EH (cell line): ENCODE data around the gene UBFD1.
"Not testable (repeated sequence)": the region's sequence is repeated elsewhere in the genome, so short reads cannot be mapped to it uniquely, and the experiment has no call there.

Experiments
- DNase-seq: peaks from one replicate; pipeline ENCODE4 v3.0.0-alpha.2; 2015; ENCODE audit warnings: low read depth

Gene UBFD1

GRCh38 chr16:23527961-23528643, 29.4 kb upstream of the UBFD1 start:
- no peak for DNase-seq

- DNase-seq, result no peak
Measured at GRCh38 chr16:23528644-23529310, 28.8 kb upstream of the UBFD1 start.

- no peak for DNase-seq
Measured at GRCh38 chr16:23530062-23530461, 27.5 kb upstream of the UBFD1 start.

GRCh38 chr16:23532448-23532847, 25.1 kb upstream of the UBFD1 start:
- no peak for DNase-seq

GRCh38 chr16:23534868-23535860, 22.4 kb upstream of the UBFD1 start:
- peak; percentile 18 for DNase-seq

- no peak for DNase-seq
Measured at GRCh38 chr16:23535901-23536300, 21.6 kb upstream of the UBFD1 start.

GRCh38 chr16:23537390-23537789, 20.1 kb upstream of the UBFD1 start:
- no peak for DNase-seq

GRCh38 chr16:23538919-23539278, 18.6 kb upstream of the UBFD1 start:
- no peak for DNase-seq

GRCh38 chr16:23539984-23540816, 17.3 kb upstream of the UBFD1 start:
- no peak for DNase-seq

- DNase-seq, result not testable (repeated sequence)
Measured at GRCh38 chr16:23540817-23541178, 16.7 kb upstream of the UBFD1 start.

GRCh38 chr16:23544436-23544835, 13.1 kb upstream of the UBFD1 start:
- DNase-seq, result no peak

- no peak for DNase-seq
Measured at GRCh38 chr16:23549938-23550337, 7.6 kb upstream of the UBFD1 start.

- no peak for DNase-seq
Measured at GRCh38 chr16:23552161-23552560, 5.4 kb upstream of the UBFD1 start.

GRCh38 chr16:23554536-23554935, 3.0 kb upstream of the UBFD1 start:
- no peak for DNase-seq

GRCh38 chr16:23557779-23558702, 514 bp downstream of the UBFD1 start:
- peak; percentile 68 for DNase-seq

- no peak for DNase-seq
Measured at GRCh38 chr16:23561586-23561985, 4.1 kb downstream of the UBFD1 start.

GRCh38 chr16:23562505-23562904, 5.0 kb downstream of the UBFD1 start:
- DNase-seq, result no peak

- no peak for DNase-seq
Measured at GRCh38 chr16:23563186-23563585, 5.7 kb downstream of the UBFD1 start.

- DNase-seq, result no peak
Measured at GRCh38 chr16:23564575-23565363, 7.2 kb downstream of the UBFD1 start.

GRCh38 chr16:23566724-23567123, 9.2 kb downstream of the UBFD1 start:
- no peak for DNase-seq
